Small intestine (tissue), 7 donors: ENCODE data around the gene PCED1B. TPM values are rescaled to one million over a fixed set of nuclear protein-coding genes. Genes with fewer than 3 reads are reported as not detected.
"Not testable (repeated sequence)": the region's sequence is repeated elsewhere in the genome, so short reads cannot be mapped to it uniquely, and the experiment has no call there.

Experiments
- DNase-seq, 2 donors: peaks; one replicate each; pipeline versions ENCODE4 v3.0.0 to v3.0.0-alpha.2; 2013
- FAIRE-seq: peaks from 2 replicates; lab custom pipeline; 2012; peaks lifted over from hg19 to GRCh38; lab: Jason Lieb, UNC
- H3K27ac ChIP-seq, 3 donors: one replicate each; pipeline ENCODE4 v1.5.1; 2013; ENCODE audit warnings: low read length in 2 of 3, mild to moderate bottlenecking in 2 of 3, control low read depth in 1 of 3, inconsistent platforms in 1 of 3, low read depth in 1 of 3, moderate library complexity in 1 of 3
- H3K27me3 ChIP-seq, 3 donors: one replicate each; pipeline ENCODE4 v1.6.1; 2013; ENCODE audit warnings: low read length in 3 of 3, inconsistent platforms in 1 of 3; ENCODE audit not compliant: control insufficient read depth in 3 of 3, insufficient read depth in 3 of 3
- H3K36me3 ChIP-seq, 3 donors: one replicate each; pipeline ENCODE4 v1.6.1; 2013; ENCODE audit warnings: low read length in 3 of 3, inconsistent platforms in 1 of 3, low read depth in 1 of 3, mild to moderate bottlenecking in 1 of 3, moderate library complexity in 1 of 3; ENCODE audit not compliant: control insufficient read depth in 3 of 3, insufficient read depth in 2 of 3
- H3K4me1 ChIP-seq, 3 donors: one replicate each; pipeline ENCODE4 v1.6.1; 2013; ENCODE audit warnings: low read length in 2 of 3, inconsistent platforms in 1 of 3, low read depth in 1 of 3, mild to moderate bottlenecking in 1 of 3, moderate library complexity in 1 of 3; ENCODE audit not compliant: control insufficient read depth in 3 of 3, insufficient read depth in 2 of 3
- H3K4me3 ChIP-seq, 3 donors: one replicate each; pipeline ENCODE4 v1.5.1; 2013; ENCODE audit warnings: low read length in 3 of 3, control low read depth in 1 of 3, inconsistent platforms in 1 of 3, low read depth in 1 of 3, mild to moderate bottlenecking in 1 of 3, moderate library complexity in 1 of 3
- H3K9me3 ChIP-seq, 2 donors: one replicate each; pipeline ENCODE4 v1.6.1; 2013; ENCODE audit warnings: low read depth in 1 of 2, low read length in 1 of 2; ENCODE audit not compliant: control insufficient read depth in 2 of 2, insufficient read depth in 1 of 2
- WGBS, 3 donors: extraction: QIAGEN DNeasy Blood & Tissue Kit; methylation state at CpG; one replicate each; pipeline ENCODE4 v1.1.7; 2013; 5-methylcytosine and 5-hydroxymethylcytosine counted together
- polyA plus RNA-seq, 4 donors: library from polyadenylated mRNA; stranded (reverse) in 3 of 4; unstranded in 1 of 4; fragments of 200-250 nt in 3 of 4; fragments of 120-200 nt in 1 of 4; gene quantifications; one replicate each; pipeline versions ENCODE4 v1.2.1 to v1.2.3, GENCODE V29; 2013
- donor health status: healthy with polysubstance abuse.
- donor health status: control.
- donor health status: control.
- donor health status: Bipolar disorder and iron deficiency.
- donor health status: healthy.

Gene PCED1B
- polyA plus RNA-seq, 4 donors = 1.4 to 4.5 (median 1.6) TPM; not detected in 1

DNA sequence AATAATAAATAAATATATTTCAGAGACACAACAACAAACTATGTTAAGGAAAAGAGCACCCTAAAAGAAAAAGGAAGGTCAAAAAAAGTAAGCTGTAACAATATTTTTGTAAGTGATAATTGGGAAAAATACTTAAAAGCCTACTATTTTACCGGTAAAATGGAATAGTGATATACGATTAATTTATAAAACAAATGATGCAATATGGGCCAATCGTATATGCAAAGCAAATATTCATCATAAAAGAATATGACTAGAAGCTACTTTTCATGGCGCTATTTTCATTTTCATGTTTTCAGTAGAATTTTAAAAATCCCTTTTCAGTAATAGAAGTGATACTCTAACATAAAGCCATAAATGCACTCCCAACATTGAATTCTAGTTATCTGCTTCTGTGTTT lies 131.4 kb downstream of the PCED1B start:
- peaks cover 3 to 11% (median 5%) of the 10 kb centered on the region in 3 donors for H3K4me1 ChIP-seq
- no peak overlapping the region for H3K4me3 ChIP-seq
- H3K36me3 ChIP-seq = no peaks in the 10 kb centered on the region
- H3K27me3 ChIP-seq = no peaks in the 10 kb centered on the region
- no peaks in the 10 kb centered on the region for H3K9me3 ChIP-seq
- FAIRE-seq = no peak
- DNase-seq = no peak
- WGBS, 3 donors = 95 to 96% (median 95%) methylated on average over 4 of the region's 4 CpGs
- H3K27ac ChIP-seq = no peak overlapping the region

DNA sequence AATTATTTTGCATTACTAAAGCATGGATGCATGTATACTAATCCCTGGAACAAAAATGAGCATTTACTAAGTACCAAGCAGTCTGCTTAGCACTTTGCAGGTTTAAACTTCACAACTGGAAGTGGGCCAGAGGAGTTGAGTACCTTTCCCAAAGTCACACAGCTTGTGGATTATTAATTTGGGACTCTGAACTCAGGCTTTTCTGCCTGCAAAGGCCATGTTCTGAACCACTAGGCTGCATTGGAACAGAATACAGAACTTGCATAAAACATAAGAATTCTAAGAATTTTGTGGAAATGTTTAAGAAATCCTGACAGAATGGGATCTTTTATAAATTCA lies 133.2 kb downstream of the PCED1B start:
- no peaks in the 10 kb centered on the region for H3K9me3 ChIP-seq
- no peak overlapping the region for H3K27ac ChIP-seq
- no peaks in the 10 kb centered on the region for H3K27me3 ChIP-seq
- no peak overlapping the region for H3K4me3 ChIP-seq
- FAIRE-seq = no peak
- no peaks in the 10 kb centered on the region for H3K36me3 ChIP-seq
- H3K4me1 ChIP-seq = peaks cover 0 to under 1% (median 0%) of the 10 kb centered on the region in 3 donors
- no peak for DNase-seq

GRCh38 chr12:47213396-47213795 lies 134.0 kb downstream of the PCED1B start:
- FAIRE-seq (no peak), DNase-seq (no peak)
- H3K27ac ChIP-seq = no peak overlapping the region
- no peaks in the 10 kb centered on the region for H3K36me3 ChIP-seq
- no peaks in the 10 kb centered on the region for H3K27me3 ChIP-seq
- 77 to 90% (median 83%) methylated on average over 3 of the region's 3 CpGs for WGBS, 3 donors
- H3K4me1 ChIP-seq = no peaks in the 10 kb centered on the region
- H3K4me3 ChIP-seq = no peak overlapping the region
- no peaks in the 10 kb centered on the region for H3K9me3 ChIP-seq

DNA sequence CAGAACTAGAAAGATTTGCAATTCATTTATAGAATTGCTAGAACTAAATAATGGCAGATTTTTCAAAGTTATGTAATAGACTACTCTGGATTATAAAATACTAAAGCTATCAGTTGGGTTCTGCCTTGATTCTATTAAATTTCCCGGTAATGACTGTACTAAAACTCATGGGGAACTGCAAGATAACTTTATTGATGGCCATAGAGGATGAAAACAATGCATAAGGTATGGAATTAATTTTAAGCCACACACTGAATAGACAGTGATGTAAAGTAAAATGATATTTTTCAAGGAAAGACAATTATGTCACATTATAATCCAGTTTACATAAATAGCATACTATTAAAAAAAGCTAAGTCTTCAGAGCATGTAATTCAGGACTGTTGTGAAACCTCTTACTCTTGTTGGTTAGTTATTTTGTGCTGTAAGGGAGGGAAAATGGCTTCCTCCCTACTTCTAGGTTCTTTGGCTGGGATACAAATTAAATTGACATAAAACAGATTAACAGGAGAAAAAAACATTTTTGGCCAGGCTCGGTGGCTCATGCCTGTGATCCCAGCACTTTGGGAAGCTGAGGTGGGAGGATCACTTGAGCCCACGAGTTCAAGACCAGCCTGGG lies 134.7 kb downstream of the PCED1B start:
- no peaks in the 10 kb centered on the region for H3K4me1 ChIP-seq
- H3K9me3 ChIP-seq = no peaks in the 10 kb centered on the region
- H3K27ac ChIP-seq = no peak overlapping the region
- 68 to 76% (median 72%) methylated on average over 3 of the region's 3 CpGs for WGBS, 3 donors
- FAIRE-seq = no peak
- no peaks in the 10 kb centered on the region for H3K27me3 ChIP-seq
- H3K36me3 ChIP-seq = no peaks in the 10 kb centered on the region
- DNase-seq = no peak
- H3K4me3 ChIP-seq = no peak overlapping the region

- H3K4me1 ChIP-seq = no peaks in the 10 kb centered on the region
- no peak overlapping the region for H3K27ac ChIP-seq
- H3K9me3 ChIP-seq = no peaks in the 10 kb centered on the region
- FAIRE-seq (no peak), DNase-seq (no peak)
- 77 to 93% (median 89%) methylated on average over 7 of the region's 7 CpGs for WGBS, 3 donors
- H3K4me3 ChIP-seq = no peak overlapping the region
- no peaks in the 10 kb centered on the region for H3K27me3 ChIP-seq
- no peaks in the 10 kb centered on the region for H3K36me3 ChIP-seq
Measured at GRCh38 chr12:47214771-47215170, 135.3 kb downstream of the PCED1B start.

DNA sequence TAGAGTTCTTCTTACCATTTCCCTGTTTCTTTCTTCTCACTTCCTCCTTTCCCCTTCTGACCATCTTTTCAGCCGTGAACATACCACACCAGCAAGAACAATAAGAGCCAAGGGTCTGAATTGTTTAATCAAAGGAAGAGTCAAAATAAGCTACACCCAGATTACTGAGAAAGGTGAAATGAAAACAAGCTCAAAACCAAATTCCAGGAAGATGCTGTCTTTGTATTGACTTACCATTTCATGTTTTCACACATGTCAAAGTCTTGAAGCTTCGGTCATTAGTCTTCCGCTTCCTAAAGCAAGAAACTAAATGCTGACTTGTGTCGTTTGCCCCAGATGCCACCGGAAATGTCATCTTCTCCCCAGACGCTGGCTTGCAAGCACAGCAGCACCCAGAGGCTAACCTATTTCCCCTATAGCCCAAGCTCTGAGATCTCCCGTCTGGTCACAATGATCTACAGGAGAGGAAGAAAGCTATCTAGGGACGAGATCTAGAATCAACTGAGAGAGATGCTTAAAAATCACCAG lies 136.8 kb downstream of the PCED1B start:
- DNase-seq = peak in 1 of 2 donors; percentile 58
- no peaks in the 10 kb centered on the region for H3K4me1 ChIP-seq
- no peaks in the 10 kb centered on the region for H3K36me3 ChIP-seq
- no peaks in the 10 kb centered on the region for H3K9me3 ChIP-seq
- no peak for FAIRE-seq
- H3K27ac ChIP-seq = peak overlapping the region in 2 of 3 donors; percentile 57 to 74
- peak overlapping the region in 1 of 3 donors; percentile 26 for H3K4me3 ChIP-seq
- WGBS, 3 donors = 66 to 81% (median 75%) methylated on average over 8 of the region's 8 CpGs
- no peaks in the 10 kb centered on the region for H3K27me3 ChIP-seq

GRCh38 chr12:47217595-47217869 lies 138.1 kb downstream of the PCED1B start:
- H3K36me3 ChIP-seq, H3K4me1 ChIP-seq, FAIRE-seq, H3K9me3 ChIP-seq, H3K27me3 ChIP-seq, DNase-seq: not testable (repeated sequence)
- H3K27ac ChIP-seq = peak overlapping the region in 1 of 3 donors; percentile 16
- 63 to 88% (median 86%) methylated on average over 8 of the region's 8 CpGs for WGBS, 3 donors
- peak overlapping the region in 1 of 3 donors; percentile 32 for H3K4me3 ChIP-seq

GRCh38 chr12:47218191-47218654 lies 138.8 kb downstream of the PCED1B start:
- peak overlapping the region in 1 of 3 donors; percentile 16 for H3K4me3 ChIP-seq
- 72 to 90% (median 84%) methylated on average over 8 of the region's 8 CpGs for WGBS, 3 donors
- H3K9me3 ChIP-seq = no peaks in the 10 kb centered on the region
- H3K27me3 ChIP-seq = no peaks in the 10 kb centered on the region
- DNase-seq = no peak
- FAIRE-seq = no peak
- peaks cover 0 to 13% (median 8%) of the 10 kb centered on the region in 3 donors for H3K4me1 ChIP-seq
- no peaks in the 10 kb centered on the region for H3K36me3 ChIP-seq
- H3K27ac ChIP-seq = peak overlapping the region in 1 of 3 donors; percentile 25

- Histone ChIP-seq H3K9me3 (no peaks in the 10 kb centered on the region), H3K27me3 (no peaks in the 10 kb centered on the region), H3K4me1 (peaks cover 0 to 21% (median 13%) of the 10 kb centered on the region in 3 donors), H3K4me3 (no peak overlapping the region), H3K27ac (no peak overlapping the region), H3K36me3 (no peaks in the 10 kb centered on the region)
- no peak for FAIRE-seq
- no peak for DNase-seq
- 75 to 84% (median 80%) methylated on average over 3 of the region's 3 CpGs for WGBS, 3 donors
Measured at GRCh38 chr12:47219243-47219642, 139.8 kb downstream of the PCED1B start.
